ENCODE data around the gene WIZ.

- TF ChIP-seq CTCF (tag by site-specific recombination; IDR thresholded peaks at IDR 0.05) (no peak), ZNF280C (tag by site-specific recombination; IDR thresholded peaks at IDR 0.05) (no peak), ZNF768 (tag by site-specific recombination; IDR thresholded peaks at IDR 0.05) (peak; percentile 79; the same call in 1 of the 2 replicates), ZSCAN30 (tag by site-specific recombination; IDR thresholded peaks at IDR 0.05) (no peak)
Measured at GRCh38 chr19:15461694-15462093, 11.9 kb upstream of the WIZ start.

Data from HEK293 (cell line).